GM10266 (cell line): ENCODE measurements around the gene FCRL1.

Experiments
- DNase-seq: peaks from one replicate; pipeline ENCODE4 v3.0.0; 2012; ENCODE audit errors: extremely low spot score
- TF ChIP-seq, protein P1 (sequence below): IDR thresholded peaks from 2 replicates; pipeline ENCODE4 v1.5.1; 2012; ENCODE audit warnings: mild to moderate bottlenecking, low read depth; ENCODE audit not compliant: control insufficient read depth, insufficient read depth; ENCODE audit errors: missing control alignments

FCRL1 gene

DNA sequence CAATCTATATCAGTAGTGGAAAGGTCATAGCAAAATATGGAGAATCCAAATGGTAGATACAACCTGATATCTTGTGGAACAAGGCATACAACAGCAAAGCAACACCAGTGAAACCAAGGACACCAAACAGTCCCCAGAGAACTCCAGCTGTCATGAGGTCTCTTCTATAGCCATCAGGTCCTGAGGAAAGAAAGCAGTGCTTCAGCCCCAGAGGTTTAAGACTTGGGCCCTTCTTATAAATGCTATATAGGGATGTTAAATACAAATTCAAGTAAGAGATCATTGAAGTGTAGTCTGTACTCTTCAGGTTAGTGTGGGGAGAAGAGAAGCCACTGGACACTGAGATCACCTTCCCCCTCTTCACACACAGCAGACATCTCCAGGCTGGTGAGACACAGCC lies 53.1 kb downstream of the FCRL1 start:
- no peak for DNase-seq
- TF ChIP-seq, protein P1, sequence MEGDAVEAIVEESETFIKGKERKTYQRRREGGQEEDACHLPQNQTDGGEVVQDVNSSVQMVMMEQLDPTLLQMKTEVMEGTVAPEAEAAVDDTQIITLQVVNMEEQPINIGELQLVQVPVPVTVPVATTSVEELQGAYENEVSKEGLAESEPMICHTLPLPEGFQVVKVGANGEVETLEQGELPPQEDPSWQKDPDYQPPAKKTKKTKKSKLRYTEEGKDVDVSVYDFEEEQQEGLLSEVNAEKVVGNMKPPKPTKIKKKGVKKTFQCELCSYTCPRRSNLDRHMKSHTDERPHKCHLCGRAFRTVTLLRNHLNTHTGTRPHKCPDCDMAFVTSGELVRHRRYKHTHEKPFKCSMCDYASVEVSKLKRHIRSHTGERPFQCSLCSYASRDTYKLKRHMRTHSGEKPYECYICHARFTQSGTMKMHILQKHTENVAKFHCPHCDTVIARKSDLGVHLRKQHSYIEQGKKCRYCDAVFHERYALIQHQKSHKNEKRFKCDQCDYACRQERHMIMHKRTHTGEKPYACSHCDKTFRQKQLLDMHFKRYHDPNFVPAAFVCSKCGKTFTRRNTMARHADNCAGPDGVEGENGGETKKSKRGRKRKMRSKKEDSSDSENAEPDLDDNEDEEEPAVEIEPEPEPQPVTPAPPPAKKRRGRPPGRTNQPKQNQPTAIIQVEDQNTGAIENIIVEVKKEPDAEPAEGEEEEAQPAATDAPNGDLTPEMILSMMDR: no peak

DNA sequence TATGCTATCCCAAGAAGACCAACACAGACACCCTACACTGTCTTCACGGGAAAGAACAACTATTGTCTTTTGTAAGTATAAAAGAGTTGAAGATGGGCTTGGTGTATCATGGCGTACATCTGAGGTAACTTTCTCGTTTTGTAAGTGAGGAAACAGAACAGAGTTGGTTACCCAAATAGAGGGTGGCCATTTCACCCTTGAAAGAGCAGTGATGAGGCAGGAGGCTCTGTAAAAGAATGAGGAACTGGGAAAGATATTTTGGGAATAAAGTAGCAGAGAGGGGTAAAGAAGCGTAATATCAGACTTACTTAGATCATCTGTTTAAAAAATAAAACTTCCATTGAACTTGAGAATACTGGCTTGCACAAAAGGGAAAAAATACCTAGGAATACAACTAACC lies 61.9 kb downstream of the FCRL1 start:
- TF ChIP-seq, protein P1: no peak
- DNase-seq: no peak

DNA sequence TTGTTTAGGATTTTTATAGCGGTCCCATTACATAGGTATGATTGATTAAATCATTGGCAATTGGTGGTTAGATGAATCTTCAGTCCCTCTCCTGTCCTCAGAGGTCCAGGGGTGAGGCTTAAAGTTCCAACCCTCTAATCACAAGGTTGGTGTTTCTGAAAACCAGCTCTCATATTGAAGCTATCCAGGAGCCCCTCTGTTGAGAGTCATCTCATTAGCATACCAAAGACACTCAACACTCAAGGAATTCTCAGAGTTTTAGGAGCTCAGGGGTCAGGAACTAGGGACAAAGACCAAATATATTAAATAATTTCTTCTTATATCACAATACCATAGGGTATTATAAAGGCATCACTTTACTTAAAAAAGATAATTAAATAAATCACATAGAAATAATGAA lies 66.3 kb downstream of the FCRL1 start:
- TF ChIP-seq, protein P1: no peak
- no peak for DNase-seq

DNA sequence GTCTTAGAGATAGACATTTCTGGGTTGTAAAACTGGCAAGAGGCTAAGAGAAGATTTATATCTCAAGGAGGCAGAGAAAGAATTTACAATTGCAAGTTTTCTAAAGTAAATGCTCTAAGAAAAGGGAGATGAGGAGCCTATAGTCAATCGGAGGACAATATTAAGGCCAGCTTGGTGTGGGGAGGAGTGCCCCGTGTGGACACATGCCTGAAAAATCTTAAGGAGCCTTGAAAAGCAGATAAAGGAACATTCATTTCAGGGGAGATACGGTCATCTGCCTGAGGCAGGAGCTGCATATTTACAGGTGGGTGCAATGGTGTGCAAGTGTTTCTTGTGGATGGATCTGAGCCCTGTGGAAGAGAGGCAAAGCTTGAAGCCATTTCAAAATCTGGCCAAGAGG lies 68.6 kb downstream of the FCRL1 start:
- no peak for DNase-seq
- TF ChIP-seq, protein P1: no peak

DNA sequence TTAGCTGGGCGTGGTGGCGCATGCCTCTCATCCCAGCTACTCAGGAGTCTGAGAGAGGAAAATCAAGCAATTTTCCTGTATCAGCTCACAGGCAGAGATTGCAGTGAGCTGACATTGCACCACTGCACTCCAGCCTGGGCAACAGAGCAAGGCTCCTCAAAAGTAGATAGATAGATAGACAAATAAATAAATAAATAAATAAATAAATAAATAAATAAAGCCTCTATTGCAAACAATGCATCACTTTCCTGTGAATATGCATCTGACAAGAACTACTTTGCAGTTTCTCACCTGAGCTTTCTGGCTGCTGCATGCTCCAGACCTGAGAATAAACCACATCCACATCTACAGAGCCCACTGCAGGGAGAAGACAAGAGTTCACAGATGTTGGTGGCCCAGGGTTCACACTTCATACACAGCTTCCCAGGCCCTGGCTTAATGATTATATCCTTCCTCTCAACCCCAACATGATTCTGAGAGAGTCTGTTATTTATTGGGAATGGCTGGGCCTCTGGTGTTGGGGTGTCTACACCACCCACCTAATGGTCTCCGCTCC lies 71.6 kb downstream of the FCRL1 start:
- TF ChIP-seq, protein P1: no peak
- DNase-seq: no peak
